Activated CD8-positive, alpha-beta memory T cell treated with anti-CD3 and anti-CD28 coated beads, Interleukin-2, amount 50 U/mL, for 48 hours (primary cell): ENCODE results near the gene KRTAP10-1.

Experiments
- DNase-seq: peaks from one replicate; pipeline ENCODE4 v3.0.0-alpha.2; 2020

The KRTAP10-1 gene

DNA sequence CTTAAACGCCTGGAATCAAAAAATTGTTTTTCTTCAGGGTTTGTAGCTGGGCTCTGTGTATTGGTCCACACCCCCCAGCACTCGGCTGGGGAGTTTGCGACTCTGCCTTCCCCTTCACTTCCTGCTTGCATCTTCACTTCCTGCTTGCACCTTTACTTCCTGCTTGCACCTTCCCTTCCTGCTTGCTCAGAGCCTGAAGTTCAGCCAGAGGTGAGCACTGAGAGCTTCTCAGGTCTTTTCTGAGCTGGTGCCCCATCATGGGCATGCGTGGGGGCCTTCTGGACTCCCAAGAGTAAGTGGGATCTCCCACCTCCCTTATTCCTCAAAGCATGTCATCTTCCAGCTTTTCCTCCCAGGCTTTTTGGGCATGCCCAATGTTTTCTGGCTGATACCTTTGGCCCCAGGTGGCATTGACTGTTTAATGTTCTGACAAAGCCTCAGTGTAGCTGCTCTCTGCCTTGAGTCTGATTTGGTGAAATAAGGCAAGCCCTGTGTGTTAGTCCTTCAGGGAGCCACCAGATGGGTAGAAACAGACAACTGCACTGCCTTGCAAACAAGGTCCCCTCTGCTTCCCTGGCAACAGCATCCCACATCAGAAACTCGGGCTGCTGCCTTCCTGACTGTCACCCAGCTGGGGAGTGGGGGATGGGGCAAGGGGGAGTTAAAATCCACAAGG, 7.8 kb upstream of the KRTAP10-1 start:
- DNase-seq: peak; percentile 51

DNA sequence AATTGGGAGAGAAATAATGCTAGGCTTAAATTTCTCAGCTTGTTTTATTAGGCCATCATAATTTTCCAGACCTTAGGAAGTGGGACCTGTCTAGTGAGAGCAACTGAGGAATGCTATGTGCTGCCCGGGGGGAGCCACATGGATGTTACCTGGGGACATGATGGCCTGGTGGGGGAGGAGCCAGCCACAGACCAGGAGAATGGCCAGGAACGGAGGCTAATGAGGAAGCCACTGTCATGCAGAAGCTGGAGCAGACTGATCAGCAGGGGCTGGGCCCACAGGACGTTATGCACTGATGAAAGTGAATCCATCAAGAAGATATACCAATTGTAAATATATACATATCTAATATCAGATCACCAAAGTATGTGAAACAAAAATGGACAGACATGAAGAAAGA, 4.6 kb upstream of the KRTAP10-1 start:
- peak; percentile 23 for DNase-seq

DNA sequence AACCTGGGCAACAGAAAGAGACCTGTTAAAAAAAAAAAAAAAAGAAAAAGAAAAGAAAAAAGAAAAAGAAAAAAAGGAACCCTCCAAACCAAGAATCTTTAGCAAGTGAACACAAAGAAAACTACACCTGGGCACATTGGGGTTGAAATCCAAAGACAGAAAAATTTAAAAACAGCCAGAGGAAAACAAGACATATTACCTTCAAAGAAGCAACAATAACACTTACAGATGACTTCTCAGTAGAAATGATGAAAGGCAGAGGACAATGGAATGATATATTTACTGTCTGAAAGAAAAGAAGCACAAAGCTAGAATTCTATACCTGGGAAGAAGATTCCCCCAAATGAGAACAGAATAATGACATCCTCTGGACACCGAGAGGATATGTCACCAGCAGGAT, 2.7 kb upstream of the KRTAP10-1 start:
- no peak for DNase-seq

DNA sequence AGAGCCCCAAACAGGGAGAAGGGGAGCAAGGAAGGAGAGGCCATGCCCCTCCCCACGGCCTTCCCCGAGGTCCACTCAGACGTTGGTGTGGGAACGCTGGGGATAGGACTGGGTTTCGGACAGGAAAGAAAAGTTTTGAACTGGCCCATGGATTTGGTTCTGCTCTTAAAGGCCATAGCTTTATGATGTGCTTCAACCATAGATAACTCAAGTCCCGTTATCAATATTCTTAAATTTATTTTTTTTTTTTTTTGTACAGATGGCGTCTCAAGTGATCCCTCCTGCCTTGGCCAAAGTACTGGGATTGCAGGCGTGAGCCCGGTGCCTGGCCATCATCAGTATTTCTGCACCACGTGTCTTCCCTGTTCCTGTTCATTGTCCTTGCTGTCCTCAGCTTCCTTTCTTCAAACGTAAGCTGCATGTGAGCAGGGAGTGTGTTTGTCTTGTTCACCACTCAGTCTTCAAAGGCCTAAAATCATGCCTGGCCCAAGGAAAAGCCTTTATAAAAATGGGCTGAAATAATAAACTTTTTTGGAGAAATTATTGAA, 820 bp upstream of the KRTAP10-1 start:
- DNase-seq: no peak

DNA sequence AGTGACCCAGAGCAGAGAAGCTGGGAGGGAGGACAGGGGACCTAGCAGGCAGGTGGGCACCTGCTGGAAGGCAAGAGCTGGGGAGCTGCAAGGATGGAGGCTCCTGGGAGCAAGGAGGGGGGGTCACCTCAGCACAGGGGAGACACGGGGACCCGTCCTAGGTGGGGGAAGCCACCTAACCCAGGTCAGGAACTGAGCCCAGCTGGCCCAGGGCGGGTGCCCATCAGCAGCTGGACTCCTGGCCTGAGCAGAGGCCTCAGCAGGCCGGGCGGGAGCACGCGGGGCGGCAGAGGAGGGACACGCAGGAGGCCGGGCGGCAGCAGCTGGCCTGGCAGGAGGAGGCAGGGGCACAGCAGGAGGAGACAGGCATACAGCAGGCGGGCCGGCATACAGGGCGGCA, 949 bp downstream of the KRTAP10-1 start:
- DNase-seq: peak; percentile 23

- peak; percentile 33 for DNase-seq
Measured at GRCh38 chr21:44537930-44538911, 1.8 kb downstream of the KRTAP10-1 start.

DNA sequence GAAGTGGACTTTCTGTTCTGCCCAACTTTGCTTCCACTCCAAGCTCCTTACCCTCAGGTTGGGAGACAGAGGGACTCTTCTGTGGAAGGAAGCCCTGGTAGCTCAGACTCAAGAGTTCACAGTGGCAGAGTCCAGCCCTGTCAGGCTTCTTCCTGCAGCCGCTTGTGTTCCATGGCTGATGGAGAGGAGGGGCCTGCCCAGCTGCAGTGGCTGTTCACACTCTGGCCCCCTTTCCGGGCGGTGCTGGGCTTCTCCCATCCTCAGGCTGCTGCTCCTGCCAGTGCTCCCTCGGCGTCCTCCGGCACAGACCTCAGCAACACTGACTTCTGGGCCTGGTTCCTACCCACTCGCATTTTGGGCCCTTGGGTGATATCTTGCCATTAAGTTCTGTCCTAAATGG, 4.0 kb downstream of the KRTAP10-1 start:
- no peak for DNase-seq

DNA sequence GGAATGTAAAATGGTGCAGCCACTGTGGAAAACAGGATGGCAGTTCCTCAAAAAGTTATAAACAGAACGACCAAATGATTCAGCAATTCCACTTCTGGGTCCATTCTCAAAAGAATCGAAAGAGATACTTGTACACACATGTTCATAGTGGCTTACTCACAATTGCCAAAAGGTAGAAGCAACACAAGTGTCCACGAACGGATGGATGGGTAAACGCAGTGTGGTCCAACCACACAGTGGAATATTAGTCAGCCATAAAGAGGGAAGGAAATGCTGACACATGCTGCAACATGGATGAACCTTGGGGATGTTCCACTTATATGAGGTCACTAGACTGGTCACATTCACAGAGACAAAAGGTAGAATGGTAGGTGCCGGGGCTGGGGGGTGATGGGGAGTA, 5.3 kb downstream of the KRTAP10-1 start:
- no peak for DNase-seq

- DNase-seq: no peak
Measured at GRCh38 chr21:44533891-44534627, 5.9 kb downstream of the KRTAP10-1 start.

DNA sequence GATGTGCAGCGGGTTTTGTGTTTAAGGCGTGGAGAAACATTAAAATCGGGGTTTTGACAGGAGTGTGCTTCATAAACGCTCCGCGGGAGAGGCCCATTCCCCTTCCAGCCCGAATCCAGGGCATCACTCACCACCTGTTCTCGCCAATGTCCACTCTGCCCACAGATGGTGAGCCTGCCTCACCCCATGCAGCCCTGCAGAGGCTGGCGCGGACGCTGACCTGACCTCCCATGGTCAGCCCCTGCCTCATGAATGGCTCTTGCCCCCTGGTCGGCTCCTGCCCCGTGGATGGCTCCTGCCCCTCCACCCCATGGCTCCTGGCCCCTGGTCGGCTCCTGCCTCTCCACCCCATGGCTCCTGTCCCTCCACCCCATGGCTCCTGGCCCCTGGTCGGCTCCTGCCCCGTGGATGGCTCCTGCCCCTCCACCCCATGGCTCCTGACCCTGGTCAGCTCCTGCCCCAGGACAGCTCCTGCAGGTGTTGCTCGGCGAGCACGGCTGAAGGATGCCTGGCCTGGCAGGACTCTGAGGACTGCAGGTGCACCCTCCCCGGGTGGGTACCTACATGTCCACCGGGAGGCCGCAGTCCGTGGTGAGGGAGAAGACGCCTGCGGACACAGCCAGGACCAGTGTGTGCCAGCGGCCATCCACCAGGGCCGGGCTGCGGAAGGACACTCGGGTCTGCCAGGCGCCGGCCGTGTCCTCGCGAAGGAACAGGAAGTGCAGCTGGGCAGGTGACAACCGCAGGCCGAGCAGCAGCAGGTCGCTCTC, 6.7 kb downstream of the KRTAP10-1 start:
- DNase-seq: no peak

DNA sequence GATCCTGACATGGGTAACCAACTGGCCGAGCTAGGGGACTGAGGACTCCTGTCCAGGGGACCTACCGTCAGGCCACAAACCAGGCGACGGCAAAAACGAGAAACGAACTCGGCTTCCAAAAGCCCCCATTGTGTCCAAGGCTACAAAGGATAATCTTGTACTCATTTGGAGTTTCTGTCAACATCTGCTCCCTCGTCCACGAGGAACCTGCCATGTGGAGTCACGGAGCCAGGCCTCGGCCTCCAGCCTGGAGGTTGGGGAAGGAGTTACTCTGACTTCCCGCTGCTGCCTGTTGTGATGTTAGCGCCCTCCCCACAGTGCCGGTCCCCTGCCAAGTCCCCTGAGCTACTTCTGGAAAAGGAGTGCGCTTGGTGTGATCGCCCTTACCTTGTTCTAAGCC, 7.3 kb downstream of the KRTAP10-1 start:
- no peak for DNase-seq

- no peak for DNase-seq
Measured at GRCh38 chr21:44531606-44532564, 8.1 kb downstream of the KRTAP10-1 start.

DNA sequence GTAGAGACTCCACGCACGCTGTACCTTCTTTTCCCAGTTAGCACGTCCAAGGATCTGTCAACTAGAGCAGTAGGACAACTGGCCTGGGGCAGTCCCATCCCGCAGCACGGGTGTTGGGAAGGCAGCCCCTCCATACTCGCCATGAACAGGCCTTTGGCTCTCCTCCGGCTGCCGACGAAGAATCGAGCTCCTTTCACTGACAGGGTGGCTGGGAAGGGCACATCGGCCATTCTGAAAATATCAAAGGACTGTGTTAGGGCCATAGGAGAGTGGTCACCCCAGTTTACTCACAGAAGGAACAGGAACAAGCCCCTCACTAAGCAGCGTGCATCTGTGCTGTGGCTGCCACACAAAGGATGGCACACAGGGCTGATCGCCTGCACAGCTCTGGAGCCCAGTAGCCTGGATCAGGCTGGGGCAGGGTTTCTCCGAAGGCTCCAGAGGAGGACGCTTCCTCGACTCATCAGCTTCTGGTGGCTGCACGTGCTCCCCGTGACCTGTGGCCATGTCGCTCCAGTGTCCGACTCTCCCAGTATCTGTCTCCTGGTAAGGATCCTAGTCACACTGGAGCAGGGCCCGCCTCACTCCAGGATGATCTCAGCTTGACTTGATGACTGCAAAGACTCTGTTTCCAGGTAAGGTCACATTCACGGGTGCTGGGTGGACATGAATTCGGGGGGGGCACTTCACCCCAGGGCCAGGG, 8.9 kb downstream of the KRTAP10-1 start:
- DNase-seq: no peak

- DNase-seq: no peak
Measured at GRCh38 chr21:44530221-44530902, 9.6 kb downstream of the KRTAP10-1 start.

GRCh38 chr21:44529503-44530125, 10.4 kb downstream of the KRTAP10-1 start:
- no peak for DNase-seq

- DNase-seq: no peak
Measured at GRCh38 chr21:44529011-44529421, 11.0 kb downstream of the KRTAP10-1 start.

DNA sequence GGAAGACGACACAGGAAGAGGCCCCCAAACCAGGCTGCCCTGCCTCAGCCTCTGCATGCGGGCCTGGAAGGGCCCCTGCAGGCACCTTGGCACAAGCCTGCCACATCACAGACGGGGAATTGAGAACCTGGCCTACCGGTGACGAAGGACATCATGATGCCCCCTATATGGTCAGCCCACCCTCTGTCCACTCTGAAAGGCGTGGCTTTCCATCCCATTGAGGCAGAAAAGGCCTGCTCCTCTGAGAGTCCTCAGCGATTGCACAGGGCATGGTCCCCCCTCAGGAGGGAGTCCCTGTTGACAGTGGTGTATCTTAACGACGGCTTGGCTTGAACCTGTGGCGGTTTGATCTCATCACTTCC, 11.4 kb downstream of the KRTAP10-1 start:
- no peak for DNase-seq

GRCh38 chr21:44527983-44528633, 11.9 kb downstream of the KRTAP10-1 start:
- no peak for DNase-seq
